Gastroesophageal sphincter (tissue), 2 donors: ENCODE data around the gene NOP14.

Experiments used
- POLR2A ChIP-seq, 2 donors: fragments of 450-650 bp; IDR thresholded peaks; one replicate each; pipeline ENCODE4 v1.6.1; 2017; ENCODE audit warnings: antibody characterized with exemption in 2 of 2, mild to moderate bottlenecking in 2 of 2, moderate library complexity in 1 of 2
- POLR2AphosphoS5 ChIP-seq: sonication (generic); formaldehyde crosslinking; IDR thresholded peaks from one replicate; pipeline ENCODE4 v1.6.1; 2017; ENCODE audit warnings: antibody characterized with exemption

- TF ChIP-seq POLR2A (IDR thresholded peaks at IDR 0.05), result no peak
- no peak for TF ChIP-seq POLR2AphosphoS5
Observed at GRCh38 chr4:2996415-2996814, 33.2 kb upstream of the NOP14 start.
